HG03378 (cell line): ENCODE measurements around the gene MLLT6.
"Not testable (repeated sequence)": the region's sequence is repeated elsewhere in the genome, so short reads cannot be mapped to it uniquely, and the experiment has no call there.

Source experiments
- ATAC-seq: cut with Tn5 transposase; IDR thresholded peaks from one replicate; pipeline ENCODE4 v1.9.1; 2021; ENCODE audit warnings: mild to moderate bottlenecking, moderate library complexity; ENCODE audit not compliant: unreplicated experiment

The MLLT6 gene

DNA sequence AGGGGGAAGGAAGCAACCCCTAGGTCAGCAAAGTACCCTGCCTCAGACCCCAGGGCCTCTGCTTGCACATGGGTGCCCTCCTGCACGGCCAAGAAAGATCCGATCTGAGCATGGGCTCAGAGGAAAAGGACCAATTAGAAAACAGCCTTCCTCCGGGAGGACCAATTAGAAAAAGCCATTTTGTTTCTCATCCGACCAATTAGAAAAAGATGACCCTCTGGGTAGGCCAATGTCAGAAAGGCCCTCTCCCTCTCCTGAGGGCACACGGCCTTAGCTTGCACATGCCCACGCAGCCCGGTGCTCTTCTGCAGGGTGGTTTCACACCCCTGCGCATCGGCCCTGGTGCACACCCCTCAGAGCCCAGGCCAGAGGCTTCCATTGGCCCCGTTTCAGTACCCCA is 20.0 kb downstream of the MLLT6 start:
- no peak for ATAC-seq

DNA sequence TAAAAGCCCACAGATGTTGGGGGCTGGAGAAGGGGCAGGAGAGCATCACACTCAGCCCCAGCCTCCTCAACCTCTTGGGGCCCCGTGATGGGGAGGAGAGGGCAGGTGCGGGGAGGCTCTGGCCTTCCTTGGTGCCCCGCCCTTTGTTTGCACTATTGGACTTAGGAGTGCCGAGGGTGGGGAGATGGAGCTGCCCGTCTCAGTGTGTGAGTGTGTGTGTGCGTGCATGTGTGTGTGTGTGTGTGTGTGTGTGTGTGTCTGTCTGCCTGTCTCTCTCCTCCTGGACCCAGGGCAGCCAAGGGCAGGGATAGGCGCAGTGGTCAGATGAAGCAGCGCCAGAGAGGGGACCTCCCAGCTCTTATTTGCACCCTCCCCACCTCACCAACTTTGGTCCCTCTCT is 21.1 kb downstream of the MLLT6 start:
- ATAC-seq: not testable (repeated sequence)

GRCh38 chr17:38727736-38728135 is 22.7 kb downstream of the MLLT6 start:
- ATAC-seq: no peak

- no peak for ATAC-seq
Measured at GRCh38 chr17:38728290-38728831, 23.3 kb downstream of the MLLT6 start.

GRCh38 chr17:38729368-38729885 is 24.4 kb downstream of the MLLT6 start:
- no peak for ATAC-seq

- ATAC-seq: no peak
Measured at GRCh38 chr17:38729886-38730525, 24.9 kb downstream of the MLLT6 start, which contains the start of gene CISD3. TSS of gene CISD3 (plus strand) at chr17:38730341. CDS start at chr17:38730359, 18 bp downstream.

DNA sequence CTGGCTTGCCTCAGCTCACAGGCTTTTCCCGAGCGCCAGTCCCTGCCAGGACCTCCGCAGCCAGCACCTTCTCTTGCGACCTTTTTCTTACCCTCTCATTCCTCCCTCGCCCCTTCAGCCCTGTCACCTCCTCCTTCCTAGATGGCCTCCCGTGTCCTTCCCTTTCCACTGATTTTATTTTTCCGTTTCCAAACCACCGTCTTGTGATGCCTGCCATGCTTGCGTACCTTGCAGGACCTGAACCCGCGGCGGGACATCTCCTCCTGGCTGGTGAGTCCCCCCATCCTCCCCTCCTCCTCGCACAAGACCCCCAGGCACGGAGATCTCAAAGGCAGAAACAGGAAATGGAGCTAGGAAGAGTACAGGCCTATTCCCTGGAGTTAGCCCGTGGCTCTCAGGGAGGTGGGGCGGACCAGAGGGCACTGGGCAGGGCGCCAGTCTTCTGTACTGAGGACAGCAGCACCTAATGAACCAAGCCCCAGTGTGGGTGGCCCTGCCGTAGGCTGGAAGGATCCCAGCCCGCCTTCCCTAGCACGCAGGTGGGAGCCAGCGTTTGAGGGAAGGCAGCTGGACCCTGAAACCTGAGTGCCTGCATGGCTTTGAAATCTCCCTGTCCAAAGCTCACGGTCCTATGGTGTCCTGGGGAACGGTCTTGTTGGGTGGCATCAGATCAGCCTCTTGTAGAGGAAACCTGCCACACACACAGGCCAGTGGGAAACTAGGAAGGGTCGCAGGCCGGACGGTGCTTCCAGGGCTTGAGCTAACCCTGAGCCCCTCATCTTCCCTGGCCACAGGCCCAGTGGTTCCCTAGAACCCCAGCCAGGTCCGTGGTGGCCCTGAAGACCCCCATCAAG is 25.7 kb downstream of the MLLT6 start:
- ATAC-seq: no peak

DNA sequence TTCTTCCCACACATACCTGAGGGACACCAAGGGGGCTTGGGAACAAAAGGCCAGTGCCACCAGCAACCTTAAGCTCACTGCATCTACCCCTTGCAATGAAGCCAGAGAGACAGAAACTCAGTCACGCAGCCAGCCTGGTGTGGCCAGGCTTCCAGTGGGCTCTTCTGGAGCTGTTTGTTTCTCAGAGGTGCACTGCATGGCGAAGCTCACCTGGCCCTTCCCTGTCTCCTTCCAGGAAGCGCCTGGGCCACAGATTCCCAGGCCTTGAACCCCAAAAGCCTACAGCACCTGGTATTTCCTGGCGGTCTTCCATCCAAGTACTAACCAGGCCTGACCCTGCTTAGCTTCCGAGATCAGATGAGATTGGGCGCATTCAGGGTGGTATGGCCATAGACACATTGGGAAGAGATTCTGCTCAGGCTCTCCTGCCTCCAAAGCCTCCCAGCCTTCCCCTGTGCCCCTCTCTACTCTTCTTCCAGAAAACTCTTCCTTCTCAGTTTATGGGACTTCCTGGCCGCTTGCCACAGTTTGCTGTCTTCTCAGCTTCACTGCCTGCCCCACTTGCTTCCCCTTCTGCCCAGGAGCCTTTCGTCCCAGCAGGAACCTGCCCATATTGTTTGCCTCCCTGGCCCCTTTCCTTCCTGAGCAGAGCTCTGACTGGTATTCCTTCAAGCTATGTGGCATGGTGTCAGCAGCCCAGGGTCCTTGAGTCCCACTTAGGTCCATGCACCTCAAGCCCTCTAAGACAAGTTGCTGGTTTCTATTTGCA is 26.6 kb downstream of the MLLT6 start:
- no peak for ATAC-seq

- no peak for ATAC-seq
Measured at GRCh38 chr17:38732376-38733281, 27.6 kb downstream of the MLLT6 start.

GRCh38 chr17:38733282-38733981 is 28.4 kb downstream of the MLLT6 start:
- no peak for ATAC-seq

GRCh38 chr17:38733982-38734973 is 29.2 kb downstream of the MLLT6 start:
- ATAC-seq: no peak

DNA sequence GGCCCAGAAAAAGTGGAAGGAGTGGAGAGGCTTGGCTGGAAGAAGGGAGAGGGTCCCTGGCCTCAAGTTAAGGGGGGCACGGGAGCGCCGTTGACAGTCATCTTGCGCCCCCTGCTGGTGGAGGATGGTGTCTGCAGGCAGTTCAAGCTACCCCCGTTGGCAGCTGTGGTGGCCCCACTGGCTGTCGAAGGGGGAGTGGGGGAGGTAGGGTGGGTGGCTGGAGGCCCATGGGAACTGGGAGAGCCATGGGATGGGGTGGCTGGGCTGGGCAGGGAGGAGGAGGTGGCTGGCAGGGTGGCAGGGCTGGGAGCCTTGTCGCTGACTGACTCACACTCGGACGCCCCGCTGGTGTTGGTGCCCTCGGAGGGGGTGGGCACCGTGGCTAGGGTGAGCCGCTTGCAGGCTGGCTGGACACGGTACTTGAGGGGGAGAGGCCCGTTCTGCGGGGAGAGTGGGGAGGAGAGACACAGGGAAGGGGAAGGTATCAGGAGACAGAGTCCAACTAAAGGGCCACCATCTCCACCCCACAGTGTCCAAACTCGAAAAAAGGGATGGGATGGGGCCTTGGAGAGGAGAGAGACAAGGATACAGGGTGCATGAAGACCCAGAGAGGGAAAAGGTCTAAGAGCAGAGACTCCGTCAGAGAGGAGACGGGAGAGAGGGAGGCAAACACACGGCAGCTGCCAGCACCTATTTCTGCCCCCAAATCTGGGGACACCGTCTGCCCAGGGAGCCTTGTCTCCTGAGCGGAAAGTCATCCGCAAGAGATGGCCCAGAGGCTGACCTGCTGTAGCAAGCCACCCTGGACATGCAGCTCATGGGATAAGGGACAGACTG is 30.3 kb downstream of the MLLT6 start:
- no peak for ATAC-seq

DNA sequence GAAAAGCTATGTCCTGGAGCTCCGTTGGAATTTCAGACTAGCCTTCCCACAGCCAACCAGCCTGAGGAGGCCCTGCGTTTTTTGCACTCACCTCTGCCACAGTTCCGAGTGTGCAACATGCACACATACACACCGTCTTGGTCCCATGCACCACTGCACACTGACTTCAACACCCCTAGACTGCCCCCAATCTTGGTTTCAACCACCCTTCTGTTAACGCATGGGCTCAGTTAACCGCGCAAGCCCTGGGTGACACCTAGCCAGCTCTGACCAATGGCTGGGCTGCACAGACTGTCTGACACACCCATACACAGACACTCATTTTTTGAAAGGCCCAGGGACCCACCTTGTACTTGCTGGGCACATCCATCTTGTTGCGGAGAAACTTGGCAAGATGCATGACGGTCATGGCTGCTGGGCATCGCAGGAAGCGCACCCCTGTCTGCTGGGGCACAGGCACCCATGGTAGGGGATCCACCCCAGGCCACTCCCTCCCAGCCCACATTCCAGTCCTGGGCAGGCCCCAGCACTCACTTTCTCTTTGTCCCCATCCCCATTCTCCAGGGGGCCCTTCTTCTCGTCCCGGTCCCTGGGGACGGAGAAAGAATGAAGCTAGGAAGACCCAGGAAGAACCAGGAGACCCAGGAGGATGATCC is 33.1 kb downstream of the MLLT6 start:
- ATAC-seq: no peak

- ATAC-seq: no peak
Measured at GRCh38 chr17:38738686-38739085, 33.6 kb downstream of the MLLT6 start.

DNA sequence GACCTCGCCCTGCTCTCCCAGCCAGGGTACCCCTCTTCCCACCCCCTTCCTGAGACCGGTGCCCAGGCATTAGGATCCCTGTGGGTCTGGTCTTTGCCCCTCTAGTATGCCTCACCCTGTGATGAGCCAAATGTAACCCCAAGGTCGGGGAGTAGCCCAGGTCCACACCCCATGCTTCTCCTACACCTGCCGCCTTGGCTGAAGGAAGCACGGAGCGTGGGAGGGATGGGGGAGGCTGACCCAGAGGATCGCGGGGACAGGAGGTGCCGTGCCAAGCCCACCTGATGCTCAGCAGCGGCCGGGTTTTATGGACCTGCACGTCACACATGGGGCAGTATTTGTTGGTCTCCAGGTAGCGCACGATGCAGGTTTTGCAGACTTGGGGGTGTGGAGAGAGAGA is 34.2 kb downstream of the MLLT6 start:
- ATAC-seq: no peak

- ATAC-seq: no peak
Measured at GRCh38 chr17:38740044-38740443, 35.0 kb downstream of the MLLT6 start.

DNA sequence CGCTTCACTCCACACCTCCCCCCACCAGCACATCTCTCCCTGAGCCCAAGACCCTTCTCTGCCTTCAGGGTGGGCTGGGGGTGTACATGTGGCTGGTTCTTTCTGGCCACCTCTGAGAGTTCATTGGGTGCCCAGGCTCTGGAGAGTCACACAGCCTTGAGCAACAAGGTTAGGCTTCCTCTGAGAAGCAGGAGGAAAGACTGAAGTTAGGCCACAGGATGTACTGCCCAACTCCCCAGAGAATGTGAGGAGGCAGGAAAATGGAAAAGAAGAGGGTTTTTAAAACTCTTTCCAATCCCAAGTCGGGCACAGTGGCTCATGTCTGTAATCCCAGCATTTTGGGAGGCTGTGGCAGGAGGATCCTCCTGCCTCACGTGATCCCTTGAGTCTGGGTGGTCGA is 35.7 kb downstream of the MLLT6 start:
- no peak for ATAC-seq
